COR-L47 (cell line): ENCODE results near the gene TRPC5OS.

Source experiments
- DNase-seq: peaks from one replicate; lab custom pipeline; 2025; lab: John Stamatoyannopoulos, UW

Gene TRPC5OS

DNA sequence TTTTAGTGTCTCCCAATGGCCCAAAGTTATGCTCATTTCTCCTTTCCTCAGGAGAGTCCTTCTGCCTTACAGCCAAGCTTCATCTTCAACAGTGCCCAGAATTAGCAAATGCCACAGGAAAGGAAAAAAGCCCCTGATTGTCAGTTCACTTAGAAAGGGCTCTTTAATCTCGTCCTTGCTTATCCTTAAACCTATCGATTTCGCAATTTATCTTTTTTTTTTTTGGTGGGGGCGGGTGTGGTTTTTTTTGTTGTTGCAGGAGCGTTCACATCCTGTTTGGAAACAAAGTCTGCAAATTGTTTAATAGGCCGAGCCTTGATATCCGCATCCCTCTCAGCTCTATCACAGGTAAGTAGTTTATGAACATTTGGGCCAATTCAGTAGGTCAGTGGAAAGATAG, 20.2 kb downstream of the TRPC5OS start:
- no peak for DNase-seq

DNA sequence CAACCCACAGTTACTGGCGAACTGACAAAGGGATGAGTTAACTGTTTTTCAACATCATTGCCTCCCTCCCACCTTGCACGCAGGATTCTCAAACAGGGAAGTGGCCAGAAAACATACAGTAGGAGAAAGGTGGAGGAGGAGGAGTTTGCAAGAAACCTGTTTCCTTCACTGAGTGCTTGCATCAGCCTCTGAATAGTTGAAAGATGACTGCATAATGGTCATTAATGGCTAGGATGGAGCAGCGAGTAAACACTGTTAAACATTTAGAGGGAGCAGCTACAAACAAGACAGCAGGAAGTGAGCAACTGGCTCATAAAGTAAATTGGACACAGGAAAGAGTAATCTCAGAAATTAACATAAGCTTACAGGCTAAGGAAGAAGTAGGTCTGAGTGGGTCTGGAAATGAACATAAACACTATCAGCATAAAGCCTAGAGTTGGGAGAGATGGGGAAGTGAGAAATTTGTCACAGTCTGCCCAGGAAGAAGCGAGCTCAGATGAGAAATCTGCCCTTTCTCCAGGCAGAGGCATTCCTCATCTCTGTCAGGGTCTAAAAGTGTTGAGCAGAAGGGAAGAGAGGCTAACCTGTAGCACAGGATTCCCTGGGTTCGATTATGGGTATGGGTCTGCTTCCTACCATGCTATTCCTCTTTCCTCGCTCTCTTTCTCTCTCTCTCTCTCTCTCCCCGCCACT, 38.6 kb downstream of the TRPC5OS start:
- DNase-seq = no peak

DNA sequence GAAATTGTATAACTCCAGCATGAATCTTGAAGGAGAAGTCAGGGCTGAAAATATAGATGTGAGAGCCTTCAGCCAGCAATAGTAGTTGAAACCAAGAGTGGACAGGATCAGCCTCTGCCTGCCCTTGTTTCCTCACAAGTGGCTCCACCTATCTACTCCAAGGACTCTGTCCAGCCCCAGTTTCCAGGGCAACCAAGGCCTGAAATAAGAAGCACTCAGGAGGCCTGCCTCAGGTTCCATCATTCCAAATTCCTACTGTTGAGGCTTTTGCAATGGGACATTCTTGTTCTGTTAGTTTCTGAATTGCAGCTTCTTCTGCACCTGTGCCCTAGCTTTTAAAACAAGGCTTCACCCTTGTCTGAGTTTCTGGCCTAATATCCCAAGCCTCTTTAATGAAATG, 41.6 kb downstream of the TRPC5OS start:
- no peak for DNase-seq

DNA sequence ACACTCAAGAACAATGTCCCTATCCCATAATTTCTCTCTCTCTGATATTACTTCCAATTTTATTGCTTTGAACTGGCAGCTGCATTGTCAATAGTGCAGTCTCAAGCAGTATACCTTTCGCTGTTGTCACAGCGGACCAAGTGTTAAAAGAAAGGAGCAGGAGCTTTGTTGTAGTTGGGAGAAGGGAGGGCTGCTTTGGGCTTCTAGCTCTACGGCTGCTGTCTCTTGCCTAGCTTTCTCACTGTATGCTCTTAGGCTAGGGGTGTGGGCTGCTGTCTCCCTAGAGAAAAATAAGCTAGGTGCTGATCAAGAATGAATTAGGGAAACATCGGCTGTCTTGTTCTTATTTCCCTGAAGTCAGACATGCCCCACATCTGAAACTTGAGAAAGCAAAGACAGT, 52.5 kb downstream of the TRPC5OS start:
- no peak for DNase-seq
